Testis (tissue), 3 donors: Measurements from ENCODE around the gene ARPIN. TPM values are rescaled to one million over a fixed set of nuclear protein-coding genes. Genes with fewer than 3 reads are reported as not detected.

Source experiments
- DNase-seq: peaks from one replicate; pipeline ENCODE4 v3.0.0-alpha.2; 2019
- H3K27ac ChIP-seq, 2 donors: fragments of 200-600 bp; sonication (generic); one replicate each; pipeline ENCODE4 v1.5.1; 2019
- H3K27me3 ChIP-seq: fragments of 200-600 bp; sonication (generic); one replicate; pipeline ENCODE4 v1.5.1; 2019
- H3K36me3 ChIP-seq: fragments of 200-600 bp; sonication (generic); one replicate; pipeline ENCODE4 v1.5.1; 2017; ENCODE audit warnings: low read depth; ENCODE audit errors: missing control alignments
- H3K4me1 ChIP-seq: fragments of 200-600 bp; sonication (generic); one replicate; pipeline ENCODE4 v1.5.1; 2019
- H3K4me3 ChIP-seq, 2 donors: fragments of 200-600 bp; sonication (generic); one replicate each; pipeline ENCODE4 v1.5.1; 2017 to 2019
- H3K9me3 ChIP-seq: fragments of 200-600 bp; sonication (generic); one replicate; pipeline ENCODE4 v1.5.1; 2017
- CTCF ChIP-seq, 3 experiments: fragments of 450-650 bp in 2 of 3; fragments of 200-600 bp in 1 of 3; sonication (generic) in 1 of 3; IDR thresholded peaks; one replicate each; pipeline ENCODE4 v1.5.1; 2016 to 2019; ENCODE audit warnings: antibody characterized with exemption in 3 of 3, mild to moderate bottlenecking in 2 of 3, moderate library complexity in 1 of 3
- POLR2A ChIP-seq: fragments of 450-650 bp; IDR thresholded peaks from one replicate; pipeline ENCODE4 v1.6.1; 2017; ENCODE audit warnings: antibody characterized with exemption, mild to moderate bottlenecking, moderate library complexity
- WGBS, 2 donors: methylation state at CpG; one replicate each; pipeline ENCODE4 v1.1.5; 2018; 5-methylcytosine and 5-hydroxymethylcytosine counted together
- intact Hi-C: fragments of 100-400 bp; cut with DNase I; formaldehyde crosslinking; loops from one replicate; pipeline ENCODE4 v1.15.1; 2023; ENCODE audit warnings: low total_unique reads
- polyA plus RNA-seq: library from polyadenylated mRNA; stranded (reverse); fragments of 350-450 nt; fragmentation: Illumina TruSeq; extraction: RNeasy Lipid Tissue Mini Kit (QIAGEN cat#74804); gene quantifications from one replicate; pipeline ENCODE4 v1.2.3, GENCODE V29; 2014; ENCODE audit warnings: low read depth, low replicate concordance; ENCODE audit not compliant: insufficient read depth
- total RNA-seq, 2 donors: library from RNA; depleted of rRNA; stranded (reverse); fragments of >200 nt; gene quantifications; one replicate each; pipeline ENCODE4 v1.2.3, GENCODE V29; 2016

The ARPIN gene
- total and polyA plus RNA-seq, 3 donors from 2014 or later, result 6.6 to 15.9 (median 14.3) TPM

GRCh38 chr15:89937365-89938350 lies 24.9 kb upstream of the ARPIN start:
- H3K27me3 ChIP-seq, result no peaks in the 10 kb centered on the region
- no peak for DNase-seq
- H3K9me3 ChIP-seq, result no peaks in the 10 kb centered on the region
- H3K4me1 ChIP-seq, result no peaks in the 10 kb centered on the region
- no peaks in the 10 kb centered on the region for H3K36me3 ChIP-seq
- WGBS, 2 donors, result 72 to 79% methylated on average over 10 of the region's 10 CpGs
- TF ChIP-seq POLR2A (no peak), CTCF (IDR thresholded peaks at IDR 0.05) (no peak)
- H3K4me3 ChIP-seq, result no peak overlapping the region
- intact Hi-C loops, result no loop called here
- no peak overlapping the region for H3K27ac ChIP-seq

GRCh38 chr15:89936786-89937265 lies 24.1 kb upstream of the ARPIN start:
- 92 to 93% methylated on average over 14 of the region's 14 CpGs for WGBS, 2 donors
- no peaks in the 10 kb centered on the region for H3K27me3 ChIP-seq
- no peaks in the 10 kb centered on the region for H3K36me3 ChIP-seq
- H3K4me1 ChIP-seq, result no peaks in the 10 kb centered on the region
- no peak overlapping the region for H3K4me3 ChIP-seq
- no peak overlapping the region for H3K27ac ChIP-seq
- no peaks in the 10 kb centered on the region for H3K9me3 ChIP-seq
- intact Hi-C loops, result no loop called here
- TF ChIP-seq CTCF (IDR thresholded peaks at IDR 0.05) (no peak), POLR2A (no peak)
- no peak for DNase-seq

- H3K4me1 ChIP-seq, result no peaks in the 10 kb centered on the region
- H3K27ac ChIP-seq, result no peak overlapping the region
- no peak for TF ChIP-seq POLR2A
- TF ChIP-seq CTCF (IDR thresholded peaks at IDR 0.05), result no peak
- intact Hi-C loops, result no loop called here
- DNase-seq, result no peak
- no peaks in the 10 kb centered on the region for H3K27me3 ChIP-seq
- no peaks in the 10 kb centered on the region for H3K36me3 ChIP-seq
- no peaks in the 10 kb centered on the region for H3K9me3 ChIP-seq
- H3K4me3 ChIP-seq, result no peak overlapping the region
- WGBS, 2 donors, result 87 to 90% methylated on average over 8 of the region's 8 CpGs
These were observed 23.5 kb upstream of the ARPIN start for GRCh38 chr15:89936051-89936785.

GRCh38 chr15:89932880-89933279 lies 20.1 kb upstream of the ARPIN start:
- no peak for TF ChIP-seq CTCF (IDR thresholded peaks at IDR 0.05)
- TF ChIP-seq POLR2A, result no peak
- no peak for DNase-seq
- H3K36me3 ChIP-seq, result no peaks in the 10 kb centered on the region
- H3K9me3 ChIP-seq, result no peaks in the 10 kb centered on the region
- H3K4me1 ChIP-seq, result no peaks in the 10 kb centered on the region
- H3K27me3 ChIP-seq, result no peaks in the 10 kb centered on the region
- H3K27ac ChIP-seq, result no peak overlapping the region
- no peak overlapping the region for H3K4me3 ChIP-seq
- 95 to 98% methylated on average over 3 of the region's 3 CpGs for WGBS, 2 donors
- intact Hi-C loops, result no loop called here
